NCI-H2081 treated with DMSO at 0.1 percent for 48 hours (cell line): ENCODE measurements around the gene SHROOM2.

ENCODE experiments used
- DNase-seq: peaks from one replicate; lab custom pipeline; 2025; lab: John Stamatoyannopoulos, UW

Gene SHROOM2

GRCh38 chrX:9864011-9864410, 77.8 kb downstream of the SHROOM2 start:
- DNase-seq: no peak

GRCh38 chrX:9865804-9866472, 79.7 kb downstream of the SHROOM2 start:
- no peak for DNase-seq

GRCh38 chrX:9866633-9867032, 80.4 kb downstream of the SHROOM2 start:
- no peak for DNase-seq

GRCh38 chrX:9867226-9867625, 81.0 kb downstream of the SHROOM2 start:
- DNase-seq: no peak

- no peak for DNase-seq
Measured at GRCh38 chrX:9867753-9868152, 81.5 kb downstream of the SHROOM2 start.

DNA sequence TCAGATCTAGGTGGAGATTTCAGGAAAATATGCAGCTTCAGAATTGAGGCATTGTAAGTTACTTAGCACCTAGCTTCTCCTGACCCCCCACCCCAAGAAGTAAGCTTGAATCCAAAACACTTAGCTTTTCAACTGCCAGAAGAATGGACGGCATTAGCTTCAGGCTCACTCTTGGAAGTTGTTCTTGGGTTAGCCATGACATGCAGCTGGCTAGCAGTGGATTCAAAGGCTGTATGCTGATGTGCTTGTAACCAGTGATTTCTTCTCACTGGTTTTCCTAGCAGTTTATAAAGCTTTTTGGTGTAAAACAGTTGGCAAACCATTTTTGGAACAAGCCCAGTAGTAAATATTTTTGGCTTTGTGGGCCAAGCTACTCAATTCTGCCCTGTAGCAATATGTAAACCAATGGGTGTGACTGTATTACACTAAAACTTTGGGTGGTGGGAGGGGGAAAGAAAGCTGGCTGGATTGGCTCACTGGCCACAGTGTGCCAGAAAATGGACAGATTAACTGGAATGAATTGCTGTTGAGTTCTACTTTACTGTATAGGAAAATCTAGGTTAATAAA, 85.6 kb downstream of the SHROOM2 start:
- DNase-seq: no peak

- no peak for DNase-seq
Measured at GRCh38 chrX:9873360-9873759, 87.1 kb downstream of the SHROOM2 start.

- DNase-seq: no peak
Measured at GRCh38 chrX:9873952-9874351, 87.7 kb downstream of the SHROOM2 start.

DNA sequence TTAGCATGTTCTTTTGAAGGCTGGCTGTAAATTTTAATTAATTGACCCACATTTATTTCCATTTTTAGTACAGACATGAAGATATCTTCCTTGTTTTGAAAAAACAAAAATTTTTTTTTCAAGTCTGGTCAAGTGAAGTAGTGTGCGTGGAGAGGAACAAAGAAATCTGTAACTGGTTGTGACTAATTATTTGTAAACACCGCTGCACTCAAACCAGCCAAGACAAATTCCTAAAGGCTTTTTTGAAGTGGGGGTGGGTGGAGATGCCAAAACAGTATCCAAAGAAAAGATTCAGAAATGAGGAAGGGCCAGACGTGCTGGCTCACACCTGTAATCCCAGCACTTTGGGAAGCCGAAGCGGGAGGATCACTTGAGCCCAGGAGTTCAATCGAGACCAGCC, 88.3 kb downstream of the SHROOM2 start:
- DNase-seq: no peak

- no peak for DNase-seq
Measured at GRCh38 chrX:9875801-9876200, 89.6 kb downstream of the SHROOM2 start.

DNA sequence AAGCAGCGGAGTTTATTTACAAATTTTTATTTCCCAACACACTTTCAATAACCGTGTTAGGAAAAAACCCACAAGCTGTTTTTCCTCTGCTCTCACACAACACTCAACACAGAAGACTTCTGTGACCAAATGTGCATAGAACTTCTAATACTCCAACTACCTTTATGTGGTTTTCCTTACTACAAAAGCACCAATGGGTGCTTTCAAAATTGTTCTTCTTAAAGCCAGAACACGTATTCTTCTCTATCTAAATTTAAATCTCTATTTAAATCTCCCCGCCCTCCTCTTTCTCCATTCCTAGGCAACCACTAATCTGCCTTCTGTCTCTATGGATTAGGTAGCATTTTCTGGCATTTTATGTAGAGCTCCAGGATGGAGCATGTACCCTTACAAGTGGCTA, 90.0 kb downstream of the SHROOM2 start:
- no peak for DNase-seq

DNA sequence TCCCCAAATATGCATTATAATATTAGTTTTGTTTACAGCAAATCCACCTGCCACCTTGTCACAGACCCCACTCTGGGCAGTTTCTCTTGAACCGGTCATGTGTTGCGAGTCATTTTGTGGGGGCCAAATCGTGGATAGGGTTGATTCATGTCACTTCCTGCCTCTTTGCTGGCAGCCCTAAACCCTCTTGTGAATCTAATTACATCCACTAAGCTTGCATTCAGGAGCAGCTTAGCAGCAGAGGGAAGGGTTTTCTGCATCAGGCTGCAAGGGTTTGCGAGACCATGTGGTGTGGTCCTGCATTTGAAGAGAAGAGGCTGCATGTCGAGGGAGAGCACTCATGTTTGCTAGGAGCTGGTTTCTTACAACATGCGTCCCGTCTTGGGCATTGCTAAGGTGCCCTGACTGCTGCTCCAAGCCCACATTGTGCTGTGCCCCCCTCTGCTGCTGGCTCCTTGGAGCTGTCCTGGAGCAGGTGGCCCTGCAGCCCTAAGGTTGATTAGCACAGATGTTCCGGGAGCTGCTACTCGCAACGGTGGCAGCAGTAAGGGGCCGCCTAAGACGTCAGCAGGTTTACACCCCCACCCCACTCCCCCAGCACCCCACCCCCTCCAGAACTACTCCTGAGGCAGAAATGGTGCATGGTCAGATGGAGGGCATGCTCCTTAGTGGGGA, 92.1 kb downstream of the SHROOM2 start:
- no peak for DNase-seq

- DNase-seq: no peak
Measured at GRCh38 chrX:9880237-9880636, 94.0 kb downstream of the SHROOM2 start.

GRCh38 chrX:9880870-9881269, 94.6 kb downstream of the SHROOM2 start:
- DNase-seq: no peak

- no peak for DNase-seq
Measured at GRCh38 chrX:9882669-9883446, 96.6 kb downstream of the SHROOM2 start.

GRCh38 chrX:9884031-9884779, 98.0 kb downstream of the SHROOM2 start:
- no peak for DNase-seq

- DNase-seq: no peak
Measured at GRCh38 chrX:9885150-9885549, 98.9 kb downstream of the SHROOM2 start.

- no peak for DNase-seq
Measured at GRCh38 chrX:9887659-9888297, 101.5 kb downstream of the SHROOM2 start.

DNA sequence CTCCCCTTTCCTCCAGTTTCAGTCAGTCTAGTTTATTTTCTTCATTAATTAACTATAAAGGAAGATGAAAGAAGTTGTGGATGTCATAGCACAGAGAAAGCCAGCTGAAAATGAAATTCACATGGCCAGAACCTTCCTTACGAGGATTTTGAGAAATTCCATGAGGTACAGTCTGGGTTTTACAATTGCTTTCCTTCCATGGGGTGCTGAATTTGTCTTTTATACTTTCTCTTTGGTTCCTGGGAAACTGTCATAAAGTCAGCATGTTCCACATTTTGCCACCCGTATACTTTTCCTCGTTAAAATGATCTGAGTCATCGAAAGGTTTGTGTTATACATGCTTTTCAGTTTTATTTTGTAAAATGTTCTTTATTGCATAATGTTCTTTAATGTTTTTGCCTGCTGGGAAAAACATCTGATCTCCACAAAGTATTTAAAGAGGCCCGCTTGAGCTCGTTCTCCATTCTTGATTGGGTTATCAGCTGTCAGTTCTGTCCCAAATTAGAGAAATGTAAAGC, 102.8 kb downstream of the SHROOM2 start:
- no peak for DNase-seq

- no peak for DNase-seq
Measured at GRCh38 chrX:9890681-9891091, 104.5 kb downstream of the SHROOM2 start.

- DNase-seq: no peak
Measured at GRCh38 chrX:9895225-9895912, 109.1 kb downstream of the SHROOM2 start.
